B cell (primary cell): Measurements from ENCODE around the gene AP4M1.

Experiments
- CTCF ChIP-seq: fragments of 200-600 bp; IDR thresholded peaks from one replicate; pipeline ENCODE4 v1.8.0; 2022; ENCODE audit warnings: antibody characterized with exemption, mild to moderate bottlenecking
- EZH2 ChIP-seq: IDR thresholded peaks from 2 replicates; pipeline ENCODE4 v1.6.1; 2012; ENCODE audit warnings: borderline replicate concordance, low read depth, mild to moderate bottlenecking, moderate library complexity, low read length; ENCODE audit not compliant: insufficient read depth, poor library complexity, severe bottlenecking

GRCh38 chr7:100118388-100119071 lies 17.1 kb downstream of the AP4M1 start:
- TF ChIP-seq EZH2: no peak
- TF ChIP-seq CTCF: no peak
